Natural killer cell (primary cell): ENCODE measurements around the gene CPEB3. TPM values are rescaled to one million over a fixed set of nuclear protein-coding genes. Genes with fewer than 3 reads are reported as not detected.
"Not testable (repeated sequence)": the region's sequence is repeated elsewhere in the genome, so short reads cannot be mapped to it uniquely, and the experiment has no call there.

Experiments
- ATAC-seq, 3 donors: fragments of 150-1000 bp in 2 of 3; fragments of 200-7000 bp in 1 of 3; cut with Tn5 transposase; 1 replicate in 1 of 3; 2 replicates in 2 of 3; pipeline ENCODE4 v1.10.0; 2021; ENCODE audit warnings: mild to moderate bottlenecking in 2 of 3, moderate library complexity in 2 of 3
- DNase-seq, 2 donors: peaks; one replicate each; pipeline versions ENCODE4 v3.0.0 to v3.0.0-alpha.2; 2013 to 2021; ENCODE audit warnings: mixed read lengths in 1 of 2
- H3K27ac ChIP-seq: one replicate; pipeline ENCODE4 v1.5.1; 2013; ENCODE audit warnings: mild to moderate bottlenecking, low read length
- H3K27me3 ChIP-seq: one replicate; pipeline ENCODE4 v1.6.1; 2013; ENCODE audit warnings: low read length; ENCODE audit not compliant: control insufficient read depth, insufficient read depth
- H3K36me3 ChIP-seq: one replicate; pipeline ENCODE4 v1.6.1; 2013; ENCODE audit warnings: low read length; ENCODE audit not compliant: control insufficient read depth, insufficient read depth
- H3K4me1 ChIP-seq: one replicate; pipeline ENCODE4 v1.6.1; 2013; ENCODE audit warnings: low read length; ENCODE audit not compliant: control insufficient read depth, insufficient read depth
- H3K4me3 ChIP-seq: one replicate; pipeline ENCODE4 v1.5.1; 2013; ENCODE audit warnings: low read length
- H3K9me3 ChIP-seq: one replicate; pipeline ENCODE4 v1.6.1; 2013; ENCODE audit warnings: low read length; ENCODE audit not compliant: control insufficient read depth, insufficient read depth
- H3K27ac Mint-ChIP-seq, 2 donors: one replicate each; pipeline ENCODE4 v1.8.0; 2022; ENCODE audit warnings: mild to moderate bottlenecking in 2 of 2, mixed read lengths in 2 of 2, moderate library complexity in 1 of 2
- H3K27me3 Mint-ChIP-seq, 2 donors: one replicate each; pipeline ENCODE4 v1.8.0; 2022; ENCODE audit warnings: low read depth in 2 of 2, mixed read lengths in 2 of 2
- H3K36me3 Mint-ChIP-seq: one replicate; pipeline ENCODE4 v1.8.0; 2022; ENCODE audit warnings: mixed read lengths
- H3K4me1 Mint-ChIP-seq, 2 donors: one replicate each; pipeline ENCODE4 v1.8.0; 2022; ENCODE audit warnings: mixed read lengths in 2 of 2
- H3K4me3 Mint-ChIP-seq: one replicate; pipeline ENCODE4 v1.8.0; 2022; ENCODE audit warnings: mild to moderate bottlenecking, moderate library complexity, mixed read lengths
- H3K9me3 Mint-ChIP-seq, 2 donors: one replicate each; pipeline ENCODE4 v1.8.0; 2022; ENCODE audit warnings: mixed read lengths in 2 of 2
- WGBS: methylation state at CpG from one replicate; pipeline ENCODE4 v1.1.7; 2013; ENCODE audit warnings: missing lambda C conversion rate; ENCODE audit not compliant: insufficient coverage; 5-methylcytosine and 5-hydroxymethylcytosine counted together
- intact Hi-C: fragments of 100-400 bp; cut with micrococcal nuclease; formaldehyde crosslinking; loops from one replicate; pipeline ENCODE4 v1.14.2; 2022
- total RNA-seq, 4 donors: library from RNA; stranded (reverse); fragments of 120-200 nt in 1 of 4; gene quantifications; one replicate each; pipeline versions ENCODE4 v1.2.3 to v1.2.4, GENCODE V29; 2013 to 2022
- TF ChIP-seq, protein P1 (sequence below): fragments of 200-600 bp; IDR thresholded peaks from one replicate; pipeline ENCODE4 v1.8.0; 2022; ENCODE audit warnings: antibody characterized with exemption

Gene CPEB3
- total RNA-seq, 3 donors from 2014 or later (not counting 1 experiment from before 2014, with no cell fraction given), result 3.6 to 6.9 (median 5.4) TPM

DNA sequence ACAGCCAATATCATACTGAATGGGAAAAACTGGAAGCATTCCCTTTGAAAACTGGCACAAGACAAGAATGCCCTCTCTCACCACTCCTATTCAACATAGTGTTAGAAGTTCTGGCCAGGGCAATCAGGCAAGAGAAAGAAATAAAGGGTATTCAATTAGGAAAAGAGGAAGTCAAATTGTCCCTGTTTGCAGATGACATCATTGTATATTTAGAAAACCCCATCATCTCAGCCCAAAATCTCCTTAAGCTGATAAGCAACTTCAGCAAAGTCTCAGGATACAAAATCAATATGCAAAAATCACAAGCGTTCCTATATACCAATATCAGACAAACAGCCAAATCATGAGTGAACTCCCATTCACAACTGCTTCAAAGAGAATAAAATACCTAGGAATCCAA is 156.8 kb downstream of the CPEB3 start:
- H3K4me3 ChIP-seq, H3K27me3 Mint-ChIP-seq, H3K4me1 ChIP-seq, ATAC-seq, H3K9me3 ChIP-seq, H3K27me3 ChIP-seq, H3K4me3 Mint-ChIP-seq, H3K36me3 ChIP-seq, intact Hi-C loops, H3K9me3 Mint-ChIP-seq, H3K27ac ChIP-seq, H3K27ac Mint-ChIP-seq, DNase-seq: not testable (repeated sequence)
- peaks cover 5 to 22% of the 10 kb centered on the region in 2 donors for H3K4me1 Mint-ChIP-seq
- H3K36me3 Mint-ChIP-seq, result peaks cover 25% of the 10 kb centered on the region
- WGBS, result no CpG with 5 or more reads among the region's 1 CpG

DNA sequence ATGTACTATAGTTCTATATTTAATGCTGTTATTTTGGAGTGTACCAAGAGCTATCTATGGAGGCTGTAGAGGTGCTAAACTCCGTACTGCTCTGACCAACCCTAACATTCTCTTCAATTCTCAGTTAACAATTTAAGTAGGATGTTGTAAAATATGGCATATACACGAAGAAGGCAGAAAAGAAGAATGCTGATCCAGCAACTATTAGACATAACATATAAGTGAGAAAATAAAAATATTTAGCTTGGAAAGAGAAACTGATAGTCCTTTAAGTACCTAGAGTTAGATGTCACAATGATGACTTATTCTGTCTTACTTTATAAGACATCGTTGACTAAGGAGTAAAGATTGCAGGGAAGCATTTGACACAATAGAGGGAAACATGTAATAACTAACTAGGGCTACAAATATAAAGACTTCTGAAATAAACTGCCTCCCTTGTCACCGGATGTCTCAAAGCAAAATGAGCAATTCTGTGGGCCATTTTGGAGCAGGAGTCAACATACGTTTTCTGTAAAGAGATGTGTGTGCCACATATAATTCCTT is 159.5 kb downstream of the CPEB3 start:
- no peak for ATAC-seq
- Histone ChIP-seq H3K27me3 (no peaks in the 10 kb centered on the region), H3K9me3 (no peaks in the 10 kb centered on the region), H3K36me3 (no peaks in the 10 kb centered on the region), H3K27ac (no peak overlapping the region), H3K4me1 (no peaks in the 10 kb centered on the region), H3K4me3 (no peak overlapping the region)
- peaks cover 18% of the 10 kb centered on the region for H3K36me3 Mint-ChIP-seq
- H3K9me3 Mint-ChIP-seq, result peaks cover 0 to 3% of the 10 kb centered on the region in 2 donors
- DNase-seq, result no peak
- TF ChIP-seq, protein P1, sequence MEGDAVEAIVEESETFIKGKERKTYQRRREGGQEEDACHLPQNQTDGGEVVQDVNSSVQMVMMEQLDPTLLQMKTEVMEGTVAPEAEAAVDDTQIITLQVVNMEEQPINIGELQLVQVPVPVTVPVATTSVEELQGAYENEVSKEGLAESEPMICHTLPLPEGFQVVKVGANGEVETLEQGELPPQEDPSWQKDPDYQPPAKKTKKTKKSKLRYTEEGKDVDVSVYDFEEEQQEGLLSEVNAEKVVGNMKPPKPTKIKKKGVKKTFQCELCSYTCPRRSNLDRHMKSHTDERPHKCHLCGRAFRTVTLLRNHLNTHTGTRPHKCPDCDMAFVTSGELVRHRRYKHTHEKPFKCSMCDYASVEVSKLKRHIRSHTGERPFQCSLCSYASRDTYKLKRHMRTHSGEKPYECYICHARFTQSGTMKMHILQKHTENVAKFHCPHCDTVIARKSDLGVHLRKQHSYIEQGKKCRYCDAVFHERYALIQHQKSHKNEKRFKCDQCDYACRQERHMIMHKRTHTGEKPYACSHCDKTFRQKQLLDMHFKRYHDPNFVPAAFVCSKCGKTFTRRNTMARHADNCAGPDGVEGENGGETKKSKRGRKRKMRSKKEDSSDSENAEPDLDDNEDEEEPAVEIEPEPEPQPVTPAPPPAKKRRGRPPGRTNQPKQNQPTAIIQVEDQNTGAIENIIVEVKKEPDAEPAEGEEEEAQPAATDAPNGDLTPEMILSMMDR, result no peak
- 100% methylated on average over 3 of the region's 5 CpGs for WGBS
- H3K27me3 Mint-ChIP-seq, result no peaks in the 10 kb centered on the region
- no peak overlapping the region for H3K4me3 Mint-ChIP-seq
- H3K27ac Mint-ChIP-seq, result no peak overlapping the region
- intact Hi-C loops, result no loop called here
- H3K4me1 Mint-ChIP-seq, result peaks cover 13 to 22% of the 10 kb centered on the region in 2 donors

DNA sequence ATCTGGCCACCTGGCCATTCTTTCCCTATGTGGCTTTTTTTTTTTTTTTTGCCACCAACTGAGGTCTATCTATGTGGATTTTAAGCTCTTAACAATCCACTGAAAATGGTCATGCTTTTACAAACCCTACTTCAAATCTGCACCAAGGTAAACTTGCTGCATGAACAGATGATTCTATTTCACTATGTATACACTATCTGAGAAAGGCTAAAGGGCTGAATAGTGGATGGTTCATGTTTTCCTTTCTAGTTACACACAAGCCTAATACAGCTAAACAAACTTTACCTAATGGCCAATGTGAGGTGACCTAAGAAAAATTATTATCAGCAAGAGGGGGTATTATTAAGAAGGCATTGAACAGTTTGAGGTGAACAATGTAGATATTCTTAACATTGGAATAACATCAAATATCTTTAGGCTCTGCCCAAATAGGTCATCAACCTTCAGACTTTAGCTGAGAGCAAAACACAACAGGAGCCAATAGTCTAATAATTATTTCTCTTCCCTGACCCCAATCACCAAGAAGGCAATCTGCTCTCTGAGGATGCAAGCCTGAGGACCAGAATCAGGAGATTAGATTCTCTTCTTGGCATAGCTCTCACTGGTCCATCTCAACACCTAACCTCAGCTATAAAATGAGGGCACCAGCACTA is 160.1 kb downstream of the CPEB3 start:
- Histone ChIP-seq H3K4me3 (no peak overlapping the region), H3K27ac (no peak overlapping the region), H3K36me3 (no peaks in the 10 kb centered on the region), H3K27me3 (no peaks in the 10 kb centered on the region), H3K4me1 (no peaks in the 10 kb centered on the region), H3K9me3 (no peaks in the 10 kb centered on the region)
- TF ChIP-seq, protein P1, result no peak
- no peak overlapping the region for H3K27ac Mint-ChIP-seq
- no peak overlapping the region for H3K4me3 Mint-ChIP-seq
- no peaks in the 10 kb centered on the region for H3K27me3 Mint-ChIP-seq
- no peak for DNase-seq
- H3K36me3 Mint-ChIP-seq, result peaks cover 18% of the 10 kb centered on the region
- peaks cover 13 to 22% of the 10 kb centered on the region in 2 donors for H3K4me1 Mint-ChIP-seq
- intact Hi-C loops, result no loop called here
- no peak for ATAC-seq
- peaks cover 0 to 3% of the 10 kb centered on the region in 2 donors for H3K9me3 Mint-ChIP-seq

DNA sequence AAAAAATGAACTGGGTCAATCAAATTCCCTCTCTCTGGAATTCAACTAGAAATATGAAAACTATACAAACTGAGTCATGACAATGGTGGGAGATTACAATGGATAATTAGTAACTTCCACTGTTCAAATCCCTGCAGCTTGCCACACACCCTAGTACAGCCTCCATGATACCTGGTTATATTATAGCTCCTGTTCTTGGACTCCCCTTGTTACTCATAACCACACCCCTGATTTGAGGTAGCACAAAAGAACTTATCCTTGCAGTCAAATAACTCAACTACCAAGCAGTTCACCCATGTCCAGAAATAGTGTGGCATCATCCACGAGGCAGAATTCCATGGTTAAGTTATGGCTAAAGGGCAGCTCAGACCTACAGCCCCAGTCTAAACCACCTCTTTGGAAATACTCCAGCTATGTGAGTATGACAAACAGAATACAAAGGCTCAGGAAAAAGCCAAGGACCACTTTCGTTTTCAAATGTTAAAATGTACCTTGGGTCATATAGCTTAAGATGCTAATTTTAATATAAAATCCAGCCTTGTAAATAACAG is 164.7 kb downstream of the CPEB3 start:
- Histone ChIP-seq H3K27me3 (no peaks in the 10 kb centered on the region), H3K27ac (no peak overlapping the region), H3K36me3 (no peaks in the 10 kb centered on the region), H3K4me3 (no peak overlapping the region), H3K9me3 (no peaks in the 10 kb centered on the region), H3K4me1 (no peaks in the 10 kb centered on the region)
- H3K27me3 Mint-ChIP-seq, result no peaks in the 10 kb centered on the region
- no peak for DNase-seq
- peaks cover 0 to 3% of the 10 kb centered on the region in 2 donors for H3K9me3 Mint-ChIP-seq
- 63% methylated on average over 1 of the region's 2 CpGs for WGBS
- intact Hi-C loops, result no loop called here
- TF ChIP-seq, protein P1, result no peak
- H3K36me3 Mint-ChIP-seq, result no peaks in the 10 kb centered on the region
- no peak overlapping the region for H3K4me3 Mint-ChIP-seq
- no peak for ATAC-seq
- H3K4me1 Mint-ChIP-seq, result peaks cover 10 to 14% of the 10 kb centered on the region in 2 donors
- H3K27ac Mint-ChIP-seq, result no peak overlapping the region
